Uterus (tissue), 2 donors: ENCODE measurements around the gene ARHGEF11.

ENCODE experiments used
- POLR2A ChIP-seq, 2 donors: fragments of 450-650 bp; IDR thresholded peaks; one replicate each; pipeline ENCODE4 v1.6.1; 2016; ENCODE audit warnings: antibody characterized with exemption in 2 of 2, mild to moderate bottlenecking in 1 of 2, moderate library complexity in 1 of 2
- TF ChIP-seq, protein P1 (sequence below), 4 experiments: fragments of 200-600 bp in 2 of 4; fragments of 450-650 bp in 2 of 4; sonication (generic) in 2 of 4; IDR thresholded peaks; one replicate each; pipeline ENCODE4 v1.5.1; 2016 to 2019; ENCODE audit warnings: antibody characterized with exemption in 4 of 4, mild to moderate bottlenecking in 2 of 4, moderate library complexity in 1 of 4

- TF ChIP-seq, protein P1, sequence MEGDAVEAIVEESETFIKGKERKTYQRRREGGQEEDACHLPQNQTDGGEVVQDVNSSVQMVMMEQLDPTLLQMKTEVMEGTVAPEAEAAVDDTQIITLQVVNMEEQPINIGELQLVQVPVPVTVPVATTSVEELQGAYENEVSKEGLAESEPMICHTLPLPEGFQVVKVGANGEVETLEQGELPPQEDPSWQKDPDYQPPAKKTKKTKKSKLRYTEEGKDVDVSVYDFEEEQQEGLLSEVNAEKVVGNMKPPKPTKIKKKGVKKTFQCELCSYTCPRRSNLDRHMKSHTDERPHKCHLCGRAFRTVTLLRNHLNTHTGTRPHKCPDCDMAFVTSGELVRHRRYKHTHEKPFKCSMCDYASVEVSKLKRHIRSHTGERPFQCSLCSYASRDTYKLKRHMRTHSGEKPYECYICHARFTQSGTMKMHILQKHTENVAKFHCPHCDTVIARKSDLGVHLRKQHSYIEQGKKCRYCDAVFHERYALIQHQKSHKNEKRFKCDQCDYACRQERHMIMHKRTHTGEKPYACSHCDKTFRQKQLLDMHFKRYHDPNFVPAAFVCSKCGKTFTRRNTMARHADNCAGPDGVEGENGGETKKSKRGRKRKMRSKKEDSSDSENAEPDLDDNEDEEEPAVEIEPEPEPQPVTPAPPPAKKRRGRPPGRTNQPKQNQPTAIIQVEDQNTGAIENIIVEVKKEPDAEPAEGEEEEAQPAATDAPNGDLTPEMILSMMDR (IDR thresholded peaks at IDR 0.05) = no peak
- no peak for TF ChIP-seq POLR2A (IDR thresholded peaks at IDR 0.05)
These were observed 115.1 kb downstream of the ARHGEF11 start for GRCh38 chr1:156930483-156930882.
